Retinal pigment epithelial cell (primary cell): ENCODE measurements around the gene KRT81.
"Not testable (repeated sequence)": the region's sequence is repeated elsewhere in the genome, so short reads cannot be mapped to it uniquely, and the experiment has no call there.

Experiments used
- DNase-seq: peaks from one replicate; pipeline ENCODE4 v3.0.0-alpha.2; 2010; ENCODE audit warnings: low read depth
- H3K4me3 ChIP-seq: 2 replicates; pipeline ENCODE4 v1.5.1; 2011; ENCODE audit warnings: mild to moderate bottlenecking, low read length, control low read depth, moderate library complexity
- CTCF ChIP-seq: conservative IDR thresholded peaks from 2 replicates; pipeline ENCODE4 v1.5.1; 2011; ENCODE audit warnings: low read depth, low read length, control low read depth, inconsistent platforms

The KRT81 gene

GRCh38 chr12:52260361-52261207 is 30.8 kb downstream of the KRT81 start:
- H3K4me3 ChIP-seq, result no peak overlapping the region
- no peak for TF ChIP-seq CTCF
- DNase-seq, result no peak

- no peak for TF ChIP-seq CTCF
- DNase-seq, result no peak
- no peak overlapping the region for H3K4me3 ChIP-seq
Observed at GRCh38 chr12:52259657-52260243, 31.6 kb downstream of the KRT81 start.

GRCh38 chr12:52258335-52258901 is 32.9 kb downstream of the KRT81 start:
- H3K4me3 ChIP-seq, result no peak overlapping the region

GRCh38 chr12:52257922-52258321 is 33.4 kb downstream of the KRT81 start:
- not testable (repeated sequence) for DNase-seq, H3K4me3 ChIP-seq

More at GRCh38 chr12:52258335-52258901, 32.9 kb downstream of the KRT81 start:
- TF ChIP-seq CTCF, result no peak
- DNase-seq, result no peak

- no peak for TF ChIP-seq CTCF
- H3K4me3 ChIP-seq, result no peak overlapping the region
- DNase-seq, result no peak
Observed at GRCh38 chr12:52257074-52257551, 34.2 kb downstream of the KRT81 start.

GRCh38 chr12:52256584-52256935 is 34.8 kb downstream of the KRT81 start:
- DNase-seq, result no peak
- H3K4me3 ChIP-seq, result no peak overlapping the region
- TF ChIP-seq CTCF, result no peak

- no peak for TF ChIP-seq CTCF
- no peak for DNase-seq
- H3K4me3 ChIP-seq, result no peak overlapping the region
Observed at GRCh38 chr12:52255926-52256583, 35.3 kb downstream of the KRT81 start.
